ENCODE data around the gene EMILIN2. TPM values are rescaled to one million over a fixed set of nuclear protein-coding genes. Genes with fewer than 3 reads are reported as not detected.

The EMILIN2 gene
- total RNA-seq, 1 experiment from 2014 or later = 0.07 TPM

- ChIA-PET POLR2A (ENCODE audit: unreplicated experiment) (no interaction called here), CTCF (interaction anchor here (0.7 kb wide), 1 partner anchor 42 kb away, joined by 3 read pairs; no protein-coding TSS in a partner anchor)
- Histone ChIP-seq H4K20me1 (ENCODE audit: insufficient read depth) (peaks cover 2% of the 10 kb centered on the region; the same call in 1 of the 2 replicates), H3K9me2 (ENCODE audit: insufficient read depth) (no peaks in the 10 kb centered on the region), H3K4me3 (no peak overlapping the region), H3K27ac (no peak overlapping the region), H3K36me3 (ENCODE audit: low read depth) (no peaks in the 10 kb centered on the region), H2AFZ (no peak overlapping the region), H3F3A (ENCODE audit: insufficient read depth, low read depth) (no peaks in the 10 kb centered on the region), H3K4me2 (no peak overlapping the region), H3K79me2 (ENCODE audit: low read depth) (peaks cover 13% of the 10 kb centered on the region; the same call in 1 of the 2 replicates), H3K9me3 (ENCODE audit: insufficient read depth, low read depth) (no peaks in the 10 kb centered on the region), H3K4me1 (replicated peaks; ENCODE audit: insufficient read depth) (no peaks in the 10 kb centered on the region), H3K27me3 (ENCODE audit: insufficient read depth, low read depth) (no peaks in the 10 kb centered on the region)
- DNase-seq = no peak
- TF ChIP-seq EZH2 (IDR thresholded peaks at IDR 0.05; ENCODE audit: low read depth) = no peak
- TF ChIP-seq CTCF (conservative IDR thresholded peaks at IDR 0.05) = no peak
- no TSS peak for BruUV-seq (replicated peaks)
- intact Hi-C loops (cut with micrococcal nuclease; ENCODE audit: unreplicated experiment) = no loop called here
Observed at GRCh38 chr18:2964361-2965010, 117.7 kb downstream of the EMILIN2 start.

Other genes with a start within 250 kb of the EMILIN2 start
- 44.9 and 73.7 TPM in 2 replicates for gene SMCHD1, start 191.3 kb upstream of the EMILIN2 start, total RNA-seq (2021)
- gene LPIN2, start 166.1 kb downstream of the EMILIN2 start, total RNA-seq (2021) = 13.3 and 15.0 TPM in 2 replicates

Measured in PC-9 (cell line).